ENCODE measurements around the gene TRABD.

Gene TRABD

GRCh38 chr22:50177537-50178470, 7.9 kb upstream of the TRABD start:
- Histone ChIP-seq H3K27me3 (ENCODE audit: control insufficient read depth, insufficient read depth, low read length) (no peaks in the 10 kb centered on the region), H3K36me3 (ENCODE audit: control insufficient read depth, insufficient read depth, low read length) (peaks cover 6% of the 10 kb centered on the region), H3K9ac (ENCODE audit: low read depth, low read length) (no peak overlapping the region), H3K9me3 (ENCODE audit: control insufficient read depth, insufficient read depth, low read length) (no peaks in the 10 kb centered on the region), H3K4me1 (ENCODE audit: control insufficient read depth, insufficient read depth, low read length) (no peaks in the 10 kb centered on the region), H3K4me3 (ENCODE audit: low read depth, low read length) (no peak overlapping the region)

- no peak overlapping the region for H3K9ac ChIP-seq (ENCODE audit: low read depth, low read length)
- no peaks in the 10 kb centered on the region for H3K4me1 ChIP-seq (ENCODE audit: control insufficient read depth, insufficient read depth, low read length)
- peaks cover 6% of the 10 kb centered on the region for H3K36me3 ChIP-seq (ENCODE audit: control insufficient read depth, insufficient read depth, low read length)
- no peaks in the 10 kb centered on the region for H3K27me3 ChIP-seq (ENCODE audit: control insufficient read depth, insufficient read depth, low read length)
- H3K9me3 ChIP-seq (ENCODE audit: control insufficient read depth, insufficient read depth, low read length) = no peaks in the 10 kb centered on the region
- no peak overlapping the region for H3K4me3 ChIP-seq (ENCODE audit: low read depth, low read length)
Measured at GRCh38 chr22:50178471-50178864, 7.2 kb upstream of the TRABD start.

GRCh38 chr22:50178871-50179869, 6.5 kb upstream of the TRABD start:
- no peaks in the 10 kb centered on the region for H3K4me1 ChIP-seq (ENCODE audit: control insufficient read depth, insufficient read depth, low read length)
- no peaks in the 10 kb centered on the region for H3K27me3 ChIP-seq (ENCODE audit: control insufficient read depth, insufficient read depth, low read length)
- H3K36me3 ChIP-seq (ENCODE audit: control insufficient read depth, insufficient read depth, low read length) = peaks cover 6% of the 10 kb centered on the region
- no peak overlapping the region for H3K9ac ChIP-seq (ENCODE audit: low read depth, low read length)
- no peak overlapping the region for H3K4me3 ChIP-seq (ENCODE audit: low read depth, low read length)
- no peaks in the 10 kb centered on the region for H3K9me3 ChIP-seq (ENCODE audit: control insufficient read depth, insufficient read depth, low read length)

GRCh38 chr22:50179937-50180726, 5.6 kb upstream of the TRABD start:
- no peak overlapping the region for H3K9ac ChIP-seq (ENCODE audit: low read depth, low read length)
- H3K4me1 ChIP-seq (ENCODE audit: control insufficient read depth, insufficient read depth, low read length) = no peaks in the 10 kb centered on the region
- H3K27me3 ChIP-seq (ENCODE audit: control insufficient read depth, insufficient read depth, low read length) = no peaks in the 10 kb centered on the region
- no peaks in the 10 kb centered on the region for H3K9me3 ChIP-seq (ENCODE audit: control insufficient read depth, insufficient read depth, low read length)
- peaks cover 4% of the 10 kb centered on the region for H3K36me3 ChIP-seq (ENCODE audit: control insufficient read depth, insufficient read depth, low read length)
- no peak overlapping the region for H3K4me3 ChIP-seq (ENCODE audit: low read depth, low read length)

GRCh38 chr22:50180727-50181521, 4.8 kb upstream of the TRABD start:
- Histone ChIP-seq H3K4me3 (ENCODE audit: low read depth, low read length) (no peak overlapping the region), H3K9ac (ENCODE audit: low read depth, low read length) (no peak overlapping the region), H3K4me1 (ENCODE audit: control insufficient read depth, insufficient read depth, low read length) (no peaks in the 10 kb centered on the region), H3K27me3 (ENCODE audit: control insufficient read depth, insufficient read depth, low read length) (no peaks in the 10 kb centered on the region), H3K36me3 (ENCODE audit: control insufficient read depth, insufficient read depth, low read length) (peaks cover 4% of the 10 kb centered on the region), H3K9me3 (ENCODE audit: control insufficient read depth, insufficient read depth, low read length) (no peaks in the 10 kb centered on the region)

GRCh38 chr22:50182176-50183081, 3.3 kb upstream of the TRABD start:
- Histone ChIP-seq H3K36me3 (ENCODE audit: control insufficient read depth, insufficient read depth, low read length) (peaks cover 4% of the 10 kb centered on the region), H3K9me3 (ENCODE audit: control insufficient read depth, insufficient read depth, low read length) (no peaks in the 10 kb centered on the region), H3K4me1 (ENCODE audit: control insufficient read depth, insufficient read depth, low read length) (no peaks in the 10 kb centered on the region)

GRCh38 chr22:50183141-50183971, 2.4 kb upstream of the TRABD start:
- no peaks in the 10 kb centered on the region for H3K4me1 ChIP-seq (ENCODE audit: control insufficient read depth, insufficient read depth, low read length)
- no peak overlapping the region for H3K4me3 ChIP-seq (ENCODE audit: low read depth, low read length)
- H3K36me3 ChIP-seq (ENCODE audit: control insufficient read depth, insufficient read depth, low read length) = peaks cover 4% of the 10 kb centered on the region
- H3K9me3 ChIP-seq (ENCODE audit: control insufficient read depth, insufficient read depth, low read length) = no peaks in the 10 kb centered on the region
- H3K9ac ChIP-seq (ENCODE audit: low read depth, low read length) = no peak overlapping the region
- no peaks in the 10 kb centered on the region for H3K27me3 ChIP-seq (ENCODE audit: control insufficient read depth, insufficient read depth, low read length)

More at GRCh38 chr22:50182176-50183081, 3.3 kb upstream of the TRABD start:
- Histone ChIP-seq H3K4me3 (ENCODE audit: low read depth, low read length) (no peak overlapping the region), H3K27me3 (ENCODE audit: control insufficient read depth, insufficient read depth, low read length) (no peaks in the 10 kb centered on the region), H3K9ac (ENCODE audit: low read depth, low read length) (no peak overlapping the region)

- Histone ChIP-seq H3K27me3 (ENCODE audit: control insufficient read depth, insufficient read depth, low read length) (no peaks in the 10 kb centered on the region), H3K4me1 (ENCODE audit: control insufficient read depth, insufficient read depth, low read length) (no peaks in the 10 kb centered on the region), H3K9ac (ENCODE audit: low read depth, low read length) (no peak overlapping the region), H3K4me3 (ENCODE audit: low read depth, low read length) (peak overlapping the region; percentile 70), H3K36me3 (ENCODE audit: control insufficient read depth, insufficient read depth, low read length) (peaks cover 6% of the 10 kb centered on the region), H3K9me3 (ENCODE audit: control insufficient read depth, insufficient read depth, low read length) (no peaks in the 10 kb centered on the region)
Measured at GRCh38 chr22:50184004-50184901, 1.5 kb upstream of the TRABD start.

- H3K9ac ChIP-seq (ENCODE audit: low read depth, low read length) = no peak overlapping the region
- no peaks in the 10 kb centered on the region for H3K4me1 ChIP-seq (ENCODE audit: control insufficient read depth, insufficient read depth, low read length)
- H3K36me3 ChIP-seq (ENCODE audit: control insufficient read depth, insufficient read depth, low read length) = peaks cover 7% of the 10 kb centered on the region
- H3K27me3 ChIP-seq (ENCODE audit: control insufficient read depth, insufficient read depth, low read length) = no peaks in the 10 kb centered on the region
- no peaks in the 10 kb centered on the region for H3K9me3 ChIP-seq (ENCODE audit: control insufficient read depth, insufficient read depth, low read length)
- H3K4me3 ChIP-seq (ENCODE audit: low read depth, low read length) = peak overlapping the region; percentile 70
Measured at GRCh38 chr22:50184902-50185374, 775 bp upstream of the TRABD start.
